GM12873 (cell line): ENCODE data around the gene TET1.

Source experiments
- CTCF ChIP-seq: IDR thresholded peaks from 2 replicates; pipeline ENCODE4 v1.5.1; 2012; ENCODE audit warnings: low read depth, mild to moderate bottlenecking, moderate library complexity, low read length, control low read depth; ENCODE audit not compliant: insufficient read depth; ENCODE audit errors: missing control alignments

Gene TET1

GRCh38 chr10:68720793-68721672 lies 160.9 kb downstream of the TET1 start, which contains the start of gene CCAR1:
TSS of gene CCAR1 (plus strand) at chr10:68721239. CDS start at chr10:68722505, 1,266 bp downstream.
- TF ChIP-seq CTCF = no peak

GRCh38 chr10:68721673-68722335 lies 161.7 kb downstream of the TET1 start:
- no peak for TF ChIP-seq CTCF

- TF ChIP-seq CTCF = no peak
These were observed 164.9 kb downstream of the TET1 start for GRCh38 chr10:68725016-68725415.

- TF ChIP-seq CTCF = no peak
These were observed 167.0 kb downstream of the TET1 start for GRCh38 chr10:68727146-68727545.

- no peak for TF ChIP-seq CTCF
These were observed 172.5 kb downstream of the TET1 start for GRCh38 chr10:68732651-68733050.

- TF ChIP-seq CTCF = no peak
These were observed 174.2 kb downstream of the TET1 start for GRCh38 chr10:68734349-68734748.

- no peak for TF ChIP-seq CTCF
These were observed 175.0 kb downstream of the TET1 start for GRCh38 chr10:68735119-68735518.
